ENCODE measurements around the gene BZW1. TPM values are rescaled to one million over a fixed set of nuclear protein-coding genes. Genes with fewer than 3 reads are reported as not detected.

The BZW1 gene
- total and polyA plus RNA-seq, 2 donors from 2014 or later = 50.5 to 188 TPM

- peaks cover 0 to 10% (median 7%) of the 10 kb centered on the region in 3 donors for H3K4me1 ChIP-seq (ENCODE audit: control insufficient read depth in 2 of 3, insufficient read depth in 2 of 3, low read depth in 1 of 3, low read length in 3 of 3)
- no peaks in the 10 kb centered on the region for H3K27me3 ChIP-seq (ENCODE audit: control insufficient read depth, insufficient read depth, low read length)
- intact Hi-C loops (cut with DNase I) = no loop called here
- no peak overlapping the region for H3K4me3 ChIP-seq (ENCODE audit: low read length in 3 of 3)
- H3K9ac ChIP-seq (ENCODE audit: low read length in 3 of 3) = no peak overlapping the region
- H3K36me3 ChIP-seq (ENCODE audit: control insufficient read depth in 2 of 3, insufficient read depth in 3 of 3, low read length in 3 of 3) = no peaks in the 10 kb centered on the region
- no peak for TF ChIP-seq CTCF (IDR thresholded peaks at IDR 0.05; ENCODE audit: borderline replicate concordance, extremely low read depth, insufficient read depth)
- DNase-seq (no peak), FAIRE-seq (no peak)
- no peak overlapping the region for H3K27ac ChIP-seq (ENCODE audit: low read depth in 2 of 2, low read length in 2 of 2)
- H3K9me3 ChIP-seq (ENCODE audit: control insufficient read depth in 2 of 3, insufficient read depth in 1 of 3, low read length in 3 of 3) = no peaks in the 10 kb centered on the region
These were observed 29.5 kb upstream of the BZW1 start for GRCh38 chr2:200782251-200782650.

DNA sequence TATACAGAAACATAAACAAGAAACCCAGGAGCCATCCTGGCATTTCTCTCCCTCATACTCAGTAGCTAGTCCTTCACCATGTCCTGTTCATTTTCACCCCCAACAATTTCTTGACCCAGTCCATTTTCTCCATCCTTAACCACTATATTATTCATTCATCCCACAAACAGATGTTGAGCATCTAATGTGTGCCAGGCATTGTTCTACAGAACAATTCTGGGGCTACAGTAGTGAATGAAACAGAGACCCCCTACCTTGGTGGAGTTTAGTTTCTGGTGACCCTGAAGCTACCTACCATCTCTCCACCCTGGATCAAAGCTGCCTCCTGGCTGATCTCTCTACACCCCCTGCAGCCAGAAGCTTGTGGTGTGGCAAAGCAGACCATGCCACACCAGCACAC is 27.5 kb upstream of the BZW1 start:
- intact Hi-C loops (cut with DNase I) = no loop called here
- FAIRE-seq (no peak), DNase-seq (no peak)

DNA sequence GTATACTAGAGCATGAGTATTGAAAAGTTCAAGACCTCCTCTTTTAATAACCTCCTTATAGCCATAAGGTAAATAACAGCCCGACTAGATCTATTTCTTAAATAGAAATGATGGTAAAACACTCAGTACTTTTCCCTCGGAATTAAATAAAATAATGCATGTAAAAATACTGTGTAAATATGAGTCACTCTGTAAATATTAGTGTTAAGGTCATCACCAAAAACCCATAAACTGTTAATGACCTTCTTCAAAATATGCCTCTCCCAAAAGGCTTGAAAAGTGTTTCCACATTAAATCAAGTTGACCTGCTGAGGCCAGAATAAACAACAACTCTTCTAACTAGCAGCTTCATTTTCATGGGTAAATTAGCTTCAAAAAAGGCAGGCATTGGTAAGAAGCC is 25.3 kb upstream of the BZW1 start:
- no peak for FAIRE-seq
- intact Hi-C loops (cut with DNase I) = no loop called here

More for the DNA sequence above, 27.5 kb upstream of the BZW1 start:
- Histone ChIP-seq H3K9ac (ENCODE audit: low read length in 3 of 3) (no peak overlapping the region), H3K4me1 (ENCODE audit: control insufficient read depth in 2 of 3, insufficient read depth in 2 of 3, low read depth in 1 of 3, low read length in 3 of 3) (peaks cover 0 to 11% (median 9%) of the 10 kb centered on the region in 3 donors), H3K4me3 (ENCODE audit: low read length in 3 of 3) (no peak overlapping the region), H3K36me3 (ENCODE audit: control insufficient read depth in 2 of 3, insufficient read depth in 3 of 3, low read length in 3 of 3) (no peaks in the 10 kb centered on the region), H3K27ac (ENCODE audit: low read depth in 2 of 2, low read length in 2 of 2) (no peak overlapping the region), H3K9me3 (ENCODE audit: control insufficient read depth in 2 of 3, insufficient read depth in 1 of 3, low read length in 3 of 3) (no peaks in the 10 kb centered on the region), H3K27me3 (ENCODE audit: control insufficient read depth, insufficient read depth, low read length) (no peaks in the 10 kb centered on the region)
- no peak for TF ChIP-seq CTCF (IDR thresholded peaks at IDR 0.05; ENCODE audit: borderline replicate concordance, extremely low read depth, insufficient read depth)

More for the DNA sequence above, 25.3 kb upstream of the BZW1 start:
- Histone ChIP-seq H3K9me3 (ENCODE audit: control insufficient read depth in 2 of 3, insufficient read depth in 1 of 3, low read length in 3 of 3) (no peaks in the 10 kb centered on the region), H3K9ac (ENCODE audit: low read length in 3 of 3) (no peak overlapping the region), H3K27me3 (ENCODE audit: control insufficient read depth, insufficient read depth, low read length) (no peaks in the 10 kb centered on the region), H3K36me3 (ENCODE audit: control insufficient read depth in 2 of 3, insufficient read depth in 3 of 3, low read length in 3 of 3) (no peaks in the 10 kb centered on the region), H3K4me1 (ENCODE audit: control insufficient read depth in 2 of 3, insufficient read depth in 2 of 3, low read depth in 1 of 3, low read length in 3 of 3) (peaks cover 0 to 11% (median 9%) of the 10 kb centered on the region in 3 donors), H3K4me3 (ENCODE audit: low read length in 3 of 3) (no peak overlapping the region), H3K27ac (ENCODE audit: low read depth in 2 of 2, low read length in 2 of 2) (no peak overlapping the region)
- TF ChIP-seq CTCF (IDR thresholded peaks at IDR 0.05; ENCODE audit: borderline replicate concordance, extremely low read depth, insufficient read depth) = no peak
- peak in 2 of 5 donors; percentile 20 to 35 for DNase-seq

All from kidney (tissue), 14 donors.